ENCODE data around the gene KRTAP6-3.

- TF ChIP-seq ZNF274 (IDR thresholded peaks at IDR 0.05; ENCODE audit: low read depth, low read length) (no peak), YY1 (IDR thresholded peaks at IDR 0.05; ENCODE audit: insufficient read depth, insufficient read length) (no peak)
Measured at GRCh38 chr21:30615199-30615598, 23.0 kb downstream of the KRTAP6-3 start.
